ENCODE results near the gene PTCD2.
"Not testable (repeated sequence)": the region's sequence is repeated elsewhere in the genome, so short reads cannot be mapped to it uniquely, and the experiment has no call there.

Gene PTCD2

GRCh38 chr5:72383726-72384125, 63.6 kb downstream of the PTCD2 start:
- DNase-seq: no peak

- no peak for DNase-seq
Observed at GRCh38 chr5:72386639-72387038, 66.5 kb downstream of the PTCD2 start.

GRCh38 chr5:72387985-72388384, 67.8 kb downstream of the PTCD2 start:
- DNase-seq: no peak

- no peak for DNase-seq
Observed at GRCh38 chr5:72388646-72389045, 68.5 kb downstream of the PTCD2 start.

GRCh38 chr5:72390836-72391235, 70.7 kb downstream of the PTCD2 start:
- DNase-seq: no peak

- no peak for DNase-seq
Observed at GRCh38 chr5:72392326-72392733, 72.2 kb downstream of the PTCD2 start.

DNA sequence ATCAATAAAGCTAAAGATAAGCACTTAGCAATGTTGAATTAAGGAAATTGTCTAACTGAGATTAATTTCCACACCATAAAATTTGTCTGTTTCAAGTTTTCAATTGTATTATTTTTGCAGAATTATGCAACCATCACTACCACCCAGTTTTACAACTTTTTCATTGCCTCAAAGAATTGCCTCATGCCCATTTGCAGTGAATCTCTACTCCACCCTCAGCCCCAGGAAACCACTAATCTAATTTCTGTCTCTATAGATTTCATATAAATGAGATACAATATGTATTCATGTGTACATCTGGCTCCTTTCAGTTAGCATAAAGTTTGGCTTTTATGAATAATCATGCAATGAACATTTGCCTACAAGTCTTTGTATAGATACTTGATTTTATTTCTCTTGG, 72.9 kb downstream of the PTCD2 start:
- no peak for DNase-seq

GRCh38 chr5:72394688-72395087, 74.5 kb downstream of the PTCD2 start:
- no peak for DNase-seq

- no peak for DNase-seq
Observed at GRCh38 chr5:72397836-72398235, 77.7 kb downstream of the PTCD2 start.

- no peak for DNase-seq
Observed at GRCh38 chr5:72400950-72401349, 80.8 kb downstream of the PTCD2 start.

GRCh38 chr5:72402381-72402890, 82.3 kb downstream of the PTCD2 start:
- no peak for DNase-seq

DNA sequence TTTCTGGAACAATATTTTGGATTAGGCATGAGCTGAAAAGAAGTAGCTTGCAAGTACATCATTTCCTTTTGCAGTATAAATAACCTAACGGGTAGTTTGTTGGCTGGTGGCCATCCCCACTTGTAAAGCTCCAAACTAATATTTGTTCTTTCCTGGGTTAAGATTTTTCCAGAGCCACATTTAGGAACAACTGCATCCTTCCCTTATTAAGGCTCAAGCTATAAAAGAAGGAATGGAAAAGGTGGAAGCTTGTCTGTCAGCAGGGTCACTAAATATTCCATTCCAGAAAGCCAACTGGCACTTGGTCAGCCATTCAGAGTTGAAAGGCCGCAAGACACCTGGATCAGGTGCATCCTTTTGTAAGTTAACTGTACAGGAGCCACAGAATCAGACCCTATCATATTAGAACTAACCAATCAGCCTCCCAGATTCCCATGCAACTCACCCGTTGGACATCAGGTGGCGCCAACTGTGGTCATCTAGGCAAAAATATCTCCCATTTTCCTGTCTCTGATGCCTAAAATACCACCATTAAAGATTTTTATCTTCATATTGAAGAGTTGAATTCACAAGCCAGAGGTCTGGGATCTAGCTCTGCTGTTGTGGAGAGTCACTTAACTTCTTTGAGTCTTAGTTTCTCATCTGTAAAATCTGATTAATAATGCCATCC, 82.9 kb downstream of the PTCD2 start:
- DNase-seq: no peak

DNA sequence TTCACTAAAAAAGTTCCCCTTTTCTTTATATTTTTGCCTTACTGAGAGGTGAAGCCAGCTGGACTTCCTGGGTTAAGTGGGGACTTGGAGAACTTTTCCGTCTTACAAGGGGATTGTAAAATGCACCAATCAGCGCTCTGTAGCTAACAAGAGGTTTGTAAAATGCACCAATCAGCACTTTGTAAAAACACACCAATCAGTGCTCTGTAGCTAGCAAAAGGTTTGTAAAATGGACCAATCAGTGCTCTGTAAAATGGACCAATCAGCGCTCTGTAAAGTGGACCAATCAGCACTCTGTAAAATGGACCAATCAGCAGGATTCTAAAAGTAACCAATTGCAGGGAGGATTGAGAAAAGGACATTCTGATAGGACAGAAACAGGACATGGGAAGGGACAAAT, 84.6 kb downstream of the PTCD2 start:
- not testable (repeated sequence) for DNase-seq

- no peak for DNase-seq
Observed at GRCh38 chr5:72407078-72407477, 86.9 kb downstream of the PTCD2 start.

DNA sequence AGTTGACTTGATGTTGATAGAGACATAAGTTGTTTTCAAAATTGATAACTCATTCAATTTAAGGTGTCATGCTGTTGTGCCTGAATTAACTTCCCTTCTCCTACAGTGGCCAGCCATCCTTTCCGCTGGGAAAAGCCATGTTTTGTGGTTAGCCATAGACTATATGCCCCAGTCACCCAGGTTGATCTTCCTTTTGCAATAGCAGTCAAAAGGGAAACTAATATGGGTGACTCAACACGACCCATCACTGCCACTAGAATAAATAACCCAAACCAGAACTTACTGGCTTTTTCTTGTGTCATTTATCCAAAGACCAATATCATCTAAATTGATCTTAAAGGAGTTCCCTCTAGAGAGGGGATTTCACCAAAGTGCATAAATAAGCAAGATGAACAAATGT, 87.4 kb downstream of the PTCD2 start:
- DNase-seq: no peak

- DNase-seq: no peak
Observed at GRCh38 chr5:72408127-72408526, 88.0 kb downstream of the PTCD2 start.

- no peak for DNase-seq
Observed at GRCh38 chr5:72408603-72409002, 88.4 kb downstream of the PTCD2 start.

DNA sequence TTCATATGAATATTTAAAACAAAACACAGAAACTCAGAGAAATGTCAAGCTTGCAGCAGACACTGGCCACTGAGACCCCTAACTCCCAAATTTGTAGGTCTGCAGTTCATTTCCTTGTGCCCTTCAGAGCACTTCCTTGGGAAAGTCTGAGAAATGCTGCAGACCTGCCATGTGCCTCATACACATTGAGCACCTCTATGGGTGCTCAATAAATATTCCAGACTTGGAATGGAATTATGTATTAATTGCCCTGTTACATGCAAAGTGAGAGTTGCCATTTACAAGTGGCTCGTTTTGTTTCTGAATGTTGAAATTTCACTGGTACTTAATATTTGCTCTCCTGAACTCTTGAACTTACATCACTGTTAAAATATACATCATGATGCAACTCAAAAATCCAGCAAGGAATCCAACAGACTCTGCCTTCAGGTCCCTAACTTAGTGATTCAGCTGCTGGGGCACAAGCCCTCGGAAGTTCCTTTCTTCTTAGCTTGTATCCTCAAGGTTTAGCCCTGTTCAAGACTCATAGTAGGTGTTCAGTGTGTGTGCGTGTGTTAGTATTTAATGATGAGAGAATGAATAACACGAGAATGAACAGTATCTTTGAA, 90.6 kb downstream of the PTCD2 start:
- DNase-seq: no peak

- no peak for DNase-seq
Observed at GRCh38 chr5:72412283-72413055, 92.3 kb downstream of the PTCD2 start.

- DNase-seq: no peak
Observed at GRCh38 chr5:72415616-72416325, 95.6 kb downstream of the PTCD2 start.

DNA sequence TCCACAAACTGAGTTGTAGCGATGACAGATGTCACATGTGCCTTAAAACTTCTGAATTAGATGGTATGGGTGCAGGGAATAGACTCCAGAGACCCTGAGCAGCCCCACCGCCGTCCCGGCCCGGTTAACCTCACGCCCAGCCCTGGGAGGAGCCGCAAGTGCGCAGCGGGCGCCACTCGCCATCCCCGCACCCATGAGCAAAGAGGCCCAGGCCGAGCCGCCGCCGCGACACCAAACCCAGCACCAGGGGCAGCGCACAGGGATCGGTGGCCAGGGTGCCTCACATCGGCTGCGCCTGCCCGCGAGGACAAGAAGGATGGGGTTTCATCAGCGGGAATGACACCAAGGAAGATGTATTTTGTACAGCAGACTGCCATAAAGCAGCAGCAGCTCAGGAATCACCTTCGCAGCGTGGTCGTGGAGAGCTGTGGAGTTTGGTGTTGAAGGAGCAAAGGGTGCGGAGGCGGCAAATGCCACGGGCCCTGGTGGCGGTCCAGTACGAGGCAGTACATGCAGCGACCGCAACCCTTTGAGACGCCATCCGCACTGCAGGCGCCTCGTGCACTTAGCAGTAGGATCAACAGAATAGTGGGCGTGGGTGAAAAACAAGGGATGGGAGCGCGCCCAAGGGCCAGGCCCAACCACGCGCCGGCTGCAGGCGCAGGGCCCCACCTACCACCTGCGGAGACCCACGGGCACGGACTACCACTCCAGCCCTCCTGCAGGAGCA, 97.3 kb downstream of the PTCD2 start:
- DNase-seq: no peak

Data from SIG-M5 (cell line).